Measurements from ENCODE around the gene DDRGK1.

The DDRGK1 gene

DNA sequence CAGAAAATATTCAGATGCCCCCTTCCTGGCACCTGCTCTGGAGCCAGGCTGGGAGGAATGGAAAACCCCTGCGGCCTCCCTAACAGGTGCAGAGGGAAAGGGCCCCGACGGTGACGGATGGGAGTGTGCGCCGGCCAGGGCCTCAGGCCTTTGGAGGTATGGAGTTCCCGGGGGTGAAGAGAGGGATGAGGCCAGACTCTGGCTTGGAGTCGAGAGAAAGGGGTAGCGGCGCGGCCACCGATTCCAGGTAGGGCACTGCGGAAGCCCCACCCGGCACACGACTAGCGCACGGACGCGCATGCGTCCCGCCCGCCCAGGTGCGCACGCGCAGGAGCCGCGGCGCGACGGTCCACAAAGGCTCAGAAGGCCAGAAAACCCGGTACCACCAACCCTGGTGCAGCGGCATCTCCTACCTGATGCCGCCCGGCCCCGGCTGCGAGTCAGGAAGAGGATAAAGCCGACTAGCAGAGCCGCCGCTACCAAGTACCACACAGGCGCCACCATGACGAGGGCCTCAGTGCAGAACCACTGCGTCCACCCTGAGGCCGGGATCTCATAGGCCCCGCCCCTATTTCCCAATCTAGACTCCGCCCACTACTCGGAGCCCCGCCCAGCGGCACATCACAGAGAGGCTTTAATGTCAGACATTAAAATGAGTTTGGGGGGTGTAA lies at the start of gene DDRGK1:
Gene DDRGK1 (minus strand): TSS at position 559 of the 671 bp plus-strand sequence. CDS start 55 bp downstream, at position 504.
- DNase-seq, result peak; percentile 40

DNA sequence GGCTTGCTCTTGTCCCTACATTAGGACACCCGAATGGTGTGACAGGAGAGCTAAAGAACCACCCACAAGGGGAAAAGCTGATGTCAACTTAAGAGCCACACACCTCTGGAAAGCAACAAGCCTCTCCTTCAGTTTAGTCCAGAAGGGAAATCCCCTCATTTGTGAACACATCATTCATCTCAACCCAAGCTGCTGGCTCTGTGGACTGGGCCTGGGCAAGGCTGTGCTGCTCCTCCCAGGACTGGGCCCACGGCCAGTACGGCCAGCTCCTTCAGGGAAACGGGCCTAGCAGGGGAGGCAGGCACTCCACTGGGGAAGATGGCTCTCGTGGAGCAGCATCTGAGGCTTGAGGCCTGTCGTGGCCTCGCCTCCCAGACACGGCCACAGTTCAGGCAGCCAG lies 47.3 kb upstream of the DDRGK1 start:
- DNase-seq, result peak; percentile 55

DNA sequence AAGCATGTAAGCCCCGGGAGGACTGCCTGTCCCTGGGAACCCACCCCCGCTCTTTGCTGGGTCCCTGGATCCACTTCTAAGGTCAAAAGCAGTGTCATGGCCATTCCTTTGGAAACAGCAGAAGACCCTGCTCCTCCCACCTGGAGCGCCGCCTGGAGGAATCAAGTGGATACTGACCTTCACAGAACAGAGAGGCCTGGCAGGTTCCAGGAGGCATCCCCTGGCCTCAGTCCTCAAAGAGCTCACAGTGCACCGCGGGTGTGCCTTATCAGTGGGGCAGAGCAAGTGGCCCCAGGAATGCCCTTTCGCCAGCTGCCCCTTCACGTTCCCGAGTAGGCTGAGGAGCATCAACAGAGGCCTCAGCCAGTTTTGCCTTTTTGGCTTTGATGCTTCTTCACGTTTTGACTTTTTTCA lies 45.6 kb upstream of the DDRGK1 start:
- DNase-seq, result no peak

DNA sequence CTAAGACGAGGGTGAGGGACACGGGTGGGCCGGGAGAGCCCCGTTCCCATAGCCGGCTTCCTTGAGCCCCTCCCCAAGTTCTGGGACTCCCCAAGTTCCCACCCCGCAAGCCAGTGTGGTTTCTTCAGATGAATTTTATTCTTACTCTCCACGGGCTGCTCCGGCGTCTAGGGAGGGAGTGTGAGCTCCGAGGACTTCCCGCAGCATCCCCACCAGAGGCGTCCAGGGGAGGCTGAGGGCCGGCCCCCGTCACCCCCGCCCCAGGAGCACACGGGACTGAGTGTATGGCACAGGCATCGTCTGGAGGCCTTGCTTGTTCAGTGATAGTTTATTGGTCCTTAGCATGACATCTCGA lies 44.5 kb upstream of the DDRGK1 start:
- no peak for DNase-seq

DNA sequence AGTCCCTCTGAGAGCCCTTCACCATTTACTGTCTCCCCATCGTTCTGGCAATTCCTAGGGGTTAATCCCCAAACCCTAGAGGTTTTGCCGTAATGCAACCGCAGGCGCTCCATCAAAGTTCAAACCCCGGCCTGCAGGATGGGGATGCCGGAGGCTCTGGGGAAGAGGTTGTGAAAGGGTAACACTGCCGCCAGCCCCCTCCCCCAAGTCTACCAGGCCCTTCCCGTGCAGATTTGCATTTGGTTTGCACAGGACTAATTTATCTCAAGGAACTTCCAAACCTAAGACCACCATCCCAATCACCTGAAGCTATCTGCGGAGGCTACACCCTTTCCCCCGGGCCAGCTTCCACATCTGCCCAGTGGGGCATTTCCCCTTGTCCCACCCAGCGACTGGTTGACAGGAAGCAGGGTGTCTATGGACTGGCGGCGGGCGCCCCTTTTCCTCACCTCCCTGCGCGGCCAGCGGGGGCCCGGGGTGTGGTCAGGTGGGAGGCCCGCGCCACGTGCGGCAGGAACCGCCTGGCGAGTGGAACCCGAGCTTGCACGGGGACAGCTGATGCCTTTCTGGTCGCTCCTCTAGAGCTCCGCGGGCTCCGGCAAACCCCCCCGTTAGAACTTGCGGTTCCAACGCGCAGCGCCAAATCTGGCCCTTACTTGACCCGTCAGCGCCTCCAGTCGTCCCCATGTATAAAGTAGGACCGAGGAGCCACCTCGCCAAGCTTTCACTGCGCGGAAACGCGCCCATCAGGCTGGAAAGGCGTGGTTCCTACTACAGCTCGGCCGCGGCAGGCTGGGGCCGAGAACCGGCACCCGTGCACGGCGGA lies 43.9 kb upstream of the DDRGK1 start:
- DNase-seq, result no peak

DNA sequence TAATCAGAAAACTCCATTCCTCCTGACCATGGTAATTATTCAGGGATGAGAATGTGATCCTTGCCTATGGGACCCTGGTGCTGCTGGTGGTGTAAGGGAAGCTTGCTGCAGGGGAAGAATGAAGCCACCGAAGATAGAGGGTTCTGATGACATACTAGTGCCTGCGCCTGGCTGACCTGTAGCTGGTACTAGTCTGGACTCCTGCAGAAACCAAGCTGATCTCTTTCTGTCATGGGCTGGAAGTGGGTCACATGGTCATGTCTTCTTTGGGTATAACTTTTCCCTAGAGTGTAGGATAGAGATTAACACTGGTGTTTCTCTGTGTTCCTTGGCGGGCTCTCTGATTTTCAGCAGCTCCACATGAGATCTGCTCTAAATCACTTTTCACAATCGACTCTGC lies 43.2 kb upstream of the DDRGK1 start:
- DNase-seq, result no peak

DNA sequence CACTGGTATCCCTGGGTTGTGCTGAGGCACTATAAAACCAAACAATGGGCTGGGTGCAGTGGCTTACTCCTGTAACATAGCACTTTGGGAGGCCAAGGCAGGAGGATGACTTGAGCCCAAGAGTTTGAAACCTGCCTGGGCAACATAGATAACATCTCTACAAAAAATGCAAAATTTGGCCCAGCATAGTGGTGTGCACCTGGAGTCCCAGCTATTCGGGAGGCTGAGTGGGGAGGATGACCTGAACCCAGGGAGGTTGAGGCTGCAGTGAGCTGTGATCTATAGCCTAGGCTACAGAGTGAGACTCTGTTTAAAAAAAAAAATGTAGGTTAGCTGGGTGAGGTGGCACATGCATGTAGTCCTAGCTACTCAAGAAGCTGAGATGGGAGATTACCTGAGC lies 42.2 kb upstream of the DDRGK1 start:
- DNase-seq, result no peak

DNA sequence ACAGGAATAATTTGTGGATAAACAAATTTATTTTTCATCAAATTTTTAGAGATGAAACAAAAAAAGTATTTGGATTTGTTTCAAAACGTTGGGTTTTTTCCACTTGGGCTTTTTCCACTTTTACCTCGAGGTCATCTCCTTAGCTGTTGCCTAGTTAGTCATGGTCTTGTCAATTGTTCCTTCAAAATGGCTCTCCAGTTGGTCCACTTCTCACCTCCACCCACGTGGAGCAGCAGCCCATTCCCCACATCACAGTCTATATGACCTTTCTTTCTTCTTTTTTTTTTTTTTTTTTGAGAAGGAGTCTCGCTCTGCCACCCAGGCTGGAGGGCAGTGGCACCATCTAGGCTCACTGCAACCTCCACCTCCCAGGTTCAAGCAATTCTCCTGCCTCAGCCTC lies 41.2 kb upstream of the DDRGK1 start:
- DNase-seq, result no peak

DNA sequence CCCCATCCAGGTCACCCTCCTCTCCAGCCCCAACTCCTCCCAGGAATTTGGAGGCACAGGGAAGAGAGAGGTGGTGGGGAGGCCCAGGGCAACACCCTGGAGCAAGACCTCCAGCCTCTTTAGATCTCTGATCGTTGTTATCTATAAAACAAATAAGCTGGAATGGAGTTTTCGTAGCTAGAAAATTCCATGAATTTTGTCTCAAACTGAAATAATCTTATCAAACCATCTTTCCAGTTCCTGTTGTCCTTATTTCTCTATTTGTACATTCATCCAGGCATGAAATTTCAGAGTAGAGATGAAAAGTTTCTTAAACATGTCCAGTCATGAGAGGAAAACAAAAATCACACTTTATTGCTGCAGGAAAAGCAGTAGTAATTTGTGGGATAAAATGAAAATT lies 40.7 kb upstream of the DDRGK1 start:
- DNase-seq, result no peak

DNA sequence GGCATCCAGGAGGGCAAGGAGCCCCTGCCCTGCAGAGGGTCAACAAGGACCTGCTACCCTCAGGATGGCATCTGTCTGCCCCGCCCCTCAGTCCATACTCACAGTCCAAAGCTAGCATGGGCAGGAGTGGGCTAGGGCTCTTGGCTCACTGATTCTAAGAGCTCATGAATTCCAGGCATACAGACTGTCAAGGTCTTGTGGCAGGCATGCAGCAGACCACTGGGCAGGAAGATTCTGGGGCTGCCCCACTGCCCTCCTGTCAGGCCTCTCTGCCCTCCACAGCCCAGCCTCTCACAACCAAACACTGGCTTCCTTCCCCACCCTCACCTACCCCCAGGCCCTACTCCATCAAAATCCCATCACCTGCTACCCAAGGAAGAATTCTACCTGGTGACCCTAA lies 40.1 kb upstream of the DDRGK1 start:
- no peak for DNase-seq

DNA sequence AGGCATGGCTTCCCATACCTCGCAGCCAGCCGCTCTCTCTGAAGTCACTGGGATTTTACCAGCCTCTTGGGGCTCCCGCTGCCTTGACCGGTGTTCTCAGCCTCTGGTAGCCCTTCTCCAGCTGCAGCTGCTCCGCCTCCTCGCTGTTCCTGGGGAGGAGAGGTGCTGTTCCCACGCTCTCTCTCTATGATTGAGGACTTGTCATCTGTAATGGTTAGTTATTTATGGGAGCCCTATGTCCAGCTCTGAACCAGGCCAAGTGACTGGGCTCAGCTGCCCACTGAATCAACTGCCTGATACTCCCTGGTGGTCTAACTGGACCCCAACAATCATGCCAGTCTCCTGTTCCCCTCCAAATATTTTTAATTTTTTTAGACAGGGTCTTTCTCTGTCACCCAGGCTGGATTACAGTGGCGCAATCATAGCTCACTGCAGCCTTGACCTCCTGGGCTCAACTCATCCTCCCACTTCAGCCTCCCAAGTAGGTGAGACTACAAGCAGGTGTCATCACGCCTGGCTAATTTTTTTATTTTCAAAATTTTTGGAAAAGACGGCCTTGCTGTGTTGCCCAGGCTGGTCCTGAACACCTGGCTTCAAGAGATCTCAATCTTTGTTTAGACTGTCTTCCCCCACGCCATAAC lies 39.4 kb upstream of the DDRGK1 start:
- no peak for DNase-seq

DNA sequence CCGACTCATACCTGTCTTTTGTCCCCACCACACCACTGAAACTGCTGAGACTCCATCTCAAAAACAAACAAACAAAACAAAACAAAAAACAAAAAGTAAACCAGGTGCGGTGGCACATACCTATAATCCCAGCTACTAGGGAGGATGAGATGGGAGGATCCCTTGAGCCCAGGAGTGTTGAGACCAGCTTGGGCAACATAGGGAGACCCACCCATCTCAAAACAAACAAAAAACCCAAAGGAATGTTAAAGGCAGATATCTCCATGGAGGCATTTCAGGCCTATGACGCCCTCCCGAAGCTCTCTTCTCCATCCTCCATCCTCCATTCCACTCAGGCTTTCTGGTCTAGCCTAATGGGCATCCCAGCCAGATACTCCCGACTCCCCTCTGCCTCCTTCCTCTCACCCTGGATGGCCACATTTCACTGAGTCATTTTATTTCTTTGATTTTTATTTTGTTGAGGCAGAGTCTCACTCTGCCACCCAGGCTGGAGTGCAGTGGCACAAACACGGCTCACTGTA lies 37.8 kb upstream of the DDRGK1 start:
- no peak for DNase-seq

DNA sequence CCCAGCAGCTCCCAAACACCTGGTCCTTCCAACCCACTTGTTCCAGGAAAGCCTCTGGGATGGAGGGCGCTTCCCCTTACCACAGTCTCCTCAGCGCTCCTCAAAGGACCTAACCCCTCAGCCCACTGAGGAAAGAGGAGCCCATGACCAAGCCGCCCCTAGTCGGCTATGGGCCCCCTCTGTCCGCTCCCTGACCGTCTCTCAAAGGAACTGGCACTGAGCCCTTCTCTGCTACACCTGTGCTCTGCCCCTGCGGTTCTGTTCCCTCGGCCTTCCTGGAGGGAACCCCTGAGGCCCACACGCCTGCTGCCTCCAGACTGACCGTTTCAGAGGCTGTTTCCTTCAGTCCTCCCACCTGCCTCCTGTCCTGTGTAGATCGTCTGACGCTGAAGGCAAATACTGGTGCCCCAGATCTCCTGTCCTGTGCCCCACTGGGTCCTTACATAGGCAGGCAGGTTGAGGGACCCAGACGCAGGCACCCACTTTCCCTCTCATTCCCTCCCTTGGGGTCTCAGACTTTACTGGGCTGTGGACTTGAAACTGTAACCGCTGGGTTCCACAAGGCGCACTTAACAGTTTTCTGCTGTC lies 36.4 kb upstream of the DDRGK1 start:
- DNase-seq, result no peak

DNA sequence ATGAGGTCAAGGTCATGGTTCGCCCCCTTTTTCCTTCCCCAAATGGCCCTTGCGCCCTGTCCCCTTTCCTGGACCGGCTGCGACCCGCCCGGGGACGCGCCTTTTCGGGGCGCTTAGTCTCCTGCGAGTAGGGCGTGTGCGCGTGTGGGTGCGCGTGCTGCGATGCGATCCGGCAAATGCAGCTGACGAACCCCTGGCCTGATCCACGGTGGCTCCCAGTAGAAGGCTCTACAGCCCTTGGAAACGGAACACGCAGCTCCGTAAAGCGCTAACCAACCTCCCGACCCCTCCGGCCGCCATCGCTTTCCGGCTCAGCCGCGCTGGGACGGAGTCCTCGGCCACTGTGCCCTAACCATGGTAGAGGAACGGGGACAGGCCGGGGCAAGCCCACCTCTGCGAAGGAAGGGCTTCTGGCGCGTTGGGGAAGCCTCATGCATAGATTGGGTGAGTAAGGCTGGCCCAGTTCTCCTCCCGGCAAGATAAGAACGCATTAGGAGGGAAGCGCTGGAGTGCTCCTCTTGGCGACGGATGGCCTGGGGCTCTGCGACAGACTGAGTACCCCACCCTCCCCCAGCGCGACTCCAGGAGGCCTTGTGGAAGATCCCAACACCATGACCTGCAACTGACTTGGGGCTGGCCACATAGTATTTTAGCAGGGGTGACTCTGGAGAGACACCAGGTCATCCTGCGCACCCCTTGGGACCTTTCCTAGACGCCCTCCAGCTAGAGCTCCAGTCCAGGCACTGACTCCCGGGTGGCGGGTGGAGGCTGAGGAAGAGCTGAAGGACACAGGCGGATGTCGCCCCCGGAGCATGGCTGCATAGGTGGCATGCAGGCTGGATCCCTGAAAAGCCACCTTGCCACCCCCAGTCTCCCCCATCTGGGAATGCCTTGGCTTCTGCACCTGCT lies 35.6 kb upstream of the DDRGK1 start:
- no peak for DNase-seq

DNA sequence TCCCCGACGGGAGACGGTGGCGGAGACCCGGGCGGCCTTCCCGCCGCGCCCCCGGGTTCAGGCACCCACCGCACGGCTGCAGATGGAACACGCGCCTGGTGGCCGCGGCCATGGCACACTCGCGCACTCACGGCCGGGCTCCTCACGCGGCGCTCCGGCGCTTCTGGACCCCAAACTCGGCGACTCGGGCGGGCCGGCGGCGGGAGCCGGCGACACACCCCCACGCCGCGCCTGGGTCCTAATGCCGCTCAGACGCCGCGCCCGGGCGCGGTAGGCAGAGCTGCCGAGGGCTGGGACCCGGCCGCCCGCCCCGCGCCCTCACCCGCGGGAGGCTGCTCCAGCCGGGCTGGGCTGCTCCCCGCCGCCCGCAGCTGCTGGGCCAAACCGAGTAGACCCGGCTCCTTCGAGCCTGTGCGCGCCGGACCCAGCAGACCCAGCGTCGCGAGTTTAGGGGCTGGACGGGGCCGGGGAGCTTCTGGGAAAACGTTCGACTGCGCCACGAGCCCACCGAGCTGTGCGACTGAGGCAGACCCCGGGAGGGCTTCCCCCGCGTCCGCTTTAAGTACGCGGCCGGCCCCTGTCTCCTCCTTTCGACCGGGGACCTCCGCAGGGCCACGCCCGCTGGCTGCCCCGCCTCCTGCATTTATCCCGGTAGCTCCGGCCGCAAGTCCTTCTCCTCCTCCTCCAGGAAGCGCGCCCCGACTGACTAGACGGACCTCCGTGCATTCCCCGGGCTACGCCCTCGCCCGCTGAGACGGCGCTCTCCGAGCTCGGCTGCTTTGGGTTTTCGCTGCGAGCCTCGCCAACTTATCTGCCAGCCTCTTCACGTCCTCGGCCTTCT lies 34.8 kb upstream of the DDRGK1 start, which contains the start of gene SLC4A11:
Gene SLC4A11 (minus strand): TSS at position 165 of the 841 bp plus-strand sequence. CDS start 53 bp downstream, at position 112.
- DNase-seq, result peak; percentile 54

DNA sequence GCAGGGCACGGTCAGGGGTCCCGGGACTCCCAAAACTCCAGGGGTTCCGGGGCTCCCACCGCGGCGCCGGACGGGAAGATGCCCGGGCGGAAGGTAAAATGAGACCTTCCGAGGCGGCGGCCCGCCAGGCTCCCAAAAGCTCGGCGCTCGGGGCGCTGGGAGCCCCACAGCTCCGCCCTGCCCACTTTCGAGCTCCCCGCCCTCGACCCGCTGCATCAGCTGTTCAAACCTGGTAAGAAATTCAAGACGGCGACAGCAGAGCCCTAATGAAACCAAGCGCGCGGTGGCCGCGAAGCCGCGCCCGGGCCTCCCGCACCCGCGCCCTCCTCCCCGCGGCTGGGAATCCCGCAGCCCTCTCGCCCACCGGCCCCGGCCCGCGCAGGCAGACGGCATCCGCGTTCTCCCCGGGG lies 34.1 kb upstream of the DDRGK1 start:
- DNase-seq, result peak; percentile 4

DNA sequence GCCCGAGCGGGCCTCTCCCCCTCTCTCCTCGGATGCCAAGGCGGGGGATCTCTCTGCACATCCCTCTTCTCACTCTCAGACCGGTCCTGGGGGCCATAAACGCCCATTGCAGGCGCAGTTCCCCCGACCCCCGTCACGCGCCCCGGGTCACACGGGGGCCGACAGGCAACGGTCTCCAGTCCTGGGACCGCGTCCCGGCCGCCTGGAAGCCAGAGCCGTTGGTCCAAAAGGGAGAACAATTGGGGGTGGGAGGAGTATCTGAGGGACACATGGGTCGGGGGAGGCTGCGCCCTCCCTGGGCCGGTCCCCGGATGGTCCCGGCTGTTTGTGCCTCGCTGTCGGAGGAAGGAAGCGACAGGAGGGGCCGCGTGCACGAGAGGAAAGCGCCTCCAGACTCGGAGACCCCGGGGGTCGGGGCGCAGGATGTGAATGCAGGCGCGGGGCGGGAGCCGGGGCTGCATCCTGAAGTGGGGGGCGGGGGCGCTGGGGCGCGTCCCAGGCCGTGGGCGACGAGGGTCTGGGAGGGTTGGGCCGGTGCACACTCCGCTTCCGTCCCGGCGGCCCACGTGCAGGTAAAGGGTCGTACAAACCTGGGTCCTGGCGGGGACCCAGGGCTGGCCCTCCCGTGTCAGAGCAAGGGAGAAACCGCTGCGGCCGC lies 33.6 kb upstream of the DDRGK1 start:
- no peak for DNase-seq

DNA sequence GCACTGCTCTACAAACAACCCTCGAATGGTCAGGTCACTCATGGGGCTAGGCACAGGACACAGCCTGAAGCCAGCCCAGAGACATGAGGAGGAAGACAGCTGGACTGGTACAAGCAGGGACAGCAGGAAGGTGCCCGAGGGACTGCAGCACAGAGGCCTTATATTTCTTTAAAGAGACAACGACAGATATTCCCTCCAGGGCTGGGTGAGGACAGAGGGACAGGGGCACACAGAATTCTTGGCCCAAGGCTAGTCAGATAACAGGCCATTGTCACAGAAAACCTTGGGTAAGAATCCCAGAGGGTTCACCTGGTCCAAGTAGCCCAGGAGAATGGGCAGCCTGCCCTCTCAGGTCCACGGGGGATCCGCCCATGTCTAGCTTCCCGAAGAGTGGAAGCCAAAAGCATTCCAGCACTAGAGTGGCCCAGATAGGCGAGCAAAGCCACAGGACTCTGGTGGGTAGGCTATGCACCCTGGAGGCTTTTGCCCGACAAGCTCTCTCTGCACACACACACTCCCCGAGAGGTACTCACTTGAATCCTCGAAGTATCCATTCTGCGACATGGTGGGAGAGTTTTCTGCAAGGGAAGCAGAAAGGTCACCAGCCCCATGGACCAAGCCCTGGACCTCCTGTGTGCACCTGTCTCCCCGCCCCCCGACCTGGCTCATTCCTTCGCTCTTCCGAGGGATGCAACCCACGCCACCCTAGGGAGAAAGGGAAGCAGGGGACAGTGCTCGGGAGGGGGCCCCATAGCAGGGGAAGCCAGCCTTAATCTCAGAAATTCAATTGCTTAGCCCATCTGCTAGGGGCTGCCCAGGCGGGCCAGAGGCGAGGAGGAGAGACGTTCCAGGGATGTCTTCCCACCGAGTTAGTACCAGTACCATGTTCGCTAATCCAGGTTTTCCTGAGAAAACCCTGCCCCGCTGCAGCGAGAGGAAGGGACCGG lies 32.8 kb upstream of the DDRGK1 start:
- DNase-seq, result no peak

DNA sequence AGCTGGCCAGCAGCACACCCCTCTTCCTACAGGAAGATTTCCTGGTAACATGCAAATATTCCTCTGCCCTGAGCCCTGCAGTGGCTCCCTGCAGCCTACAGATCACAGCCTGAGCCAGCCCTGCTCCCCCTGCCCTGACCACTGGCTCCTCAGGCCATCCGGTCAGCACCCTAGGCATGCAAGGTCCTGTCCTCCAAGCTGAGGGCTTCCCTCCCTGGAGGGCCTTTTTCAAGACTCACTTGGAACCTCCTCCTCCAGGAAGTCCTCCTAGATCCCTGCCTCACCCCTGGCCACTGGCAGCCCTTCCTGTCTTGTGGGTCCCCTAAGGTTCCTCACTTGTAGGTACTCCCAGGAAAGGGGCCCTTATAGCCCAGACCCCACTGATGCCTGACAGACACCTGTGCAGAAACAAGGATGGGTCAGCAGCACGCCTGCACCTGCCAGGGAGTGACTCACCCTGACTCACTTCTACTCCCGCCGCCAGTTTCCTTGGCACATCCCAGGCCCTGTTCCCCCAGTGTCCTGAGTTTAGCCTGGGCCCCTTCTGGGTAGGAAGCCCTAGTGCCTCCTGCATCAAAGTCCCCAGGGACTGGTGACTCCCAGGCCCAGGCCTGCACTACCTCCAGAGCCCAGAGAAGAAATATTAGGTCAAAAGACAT lies 31.3 kb upstream of the DDRGK1 start:
- peak; percentile 43 for DNase-seq
